ENCODE measurements around the gene ZDHHC4. TPM values are rescaled to one million over a fixed set of nuclear protein-coding genes. Genes with fewer than 3 reads are reported as not detected.

Gene ZDHHC4
- total and polyA plus RNA-seq, 2 donors (not counting 3 experiments of a cell fraction or from before 2014, with no cell fraction given) = 29.9 to 122 TPM

GRCh38 chr7:6637544-6638229, 60.4 kb downstream of the ZDHHC4 start:
- POLR2A ChIA-PET = interaction anchor here (1.0 kb wide), 1 partner anchor 48 kb away, joined by 4 read pairs; the partner anchor contains the start of gene INTS15

More at GRCh38 chr7:6637544-6638229, 60.4 kb downstream of the ZDHHC4 start:
- peak overlapping the region; percentile 57 to 94 (median 68) for H3K4me3 ChIP-seq (replicated peaks in 1 of 3; ENCODE audit: insufficient read depth in 1 of 3, low read depth in 1 of 3, low read length in 3 of 3)
- dilution Hi-C loops (cut with MboI; ENCODE audit: extremely low pct_ligation_motif_present, low sequenced_read_pairs) = no loop called here
- TF ChIP-seq CTCF (IDR thresholded peaks at IDR 0.05; ENCODE audit: extremely low read depth in 1 of 2, insufficient read depth in 1 of 2, low read depth in 1 of 2, low read length in 2 of 2) (peak; percentile 21 to 60), FOS (IDR thresholded peaks at IDR 0.05; ENCODE audit: borderline replicate concordance, insufficient read depth, low read length) (no peak)
- H3K4me2 ChIP-seq (ENCODE audit: insufficient read depth, low read length) = peak overlapping the region; percentile 64
- FAIRE-seq (no peak), DNase-seq (ENCODE audit: low read depth, low spot score) (peak; percentile 23)
- H3K36me3 ChIP-seq (ENCODE audit: control insufficient read depth in 2 of 2, extremely low read depth in 1 of 2, insufficient read depth in 2 of 2, low read length in 2 of 2) = peaks cover 2 to 15% of the 10 kb centered on the region in 2 experiments
- CTCF ChIA-PET = no interaction called here
- peak overlapping the region; percentile 62 for H2AFZ ChIP-seq (ENCODE audit: low read depth, low read length)
- no peaks in the 10 kb centered on the region for H4K20me1 ChIP-seq (replicated peaks; ENCODE audit: control insufficient read depth, extremely low read depth, insufficient read depth, low read length)
- no peaks in the 10 kb centered on the region for H3K9me3 ChIP-seq (replicated peaks; ENCODE audit: control insufficient read depth, insufficient read depth, low read length)
- H3K79me2 ChIP-seq (ENCODE audit: control insufficient read depth, insufficient read depth, low read length) = peaks cover 17% of the 10 kb centered on the region
- peaks cover 6% of the 10 kb centered on the region for H3K4me1 ChIP-seq (ENCODE audit: control insufficient read depth, extremely low read depth, insufficient read depth, low read length)
- no peak overlapping the region for H3K27ac ChIP-seq (ENCODE audit: insufficient read depth, low read depth, low read length)
- BruUV-seq (replicated peaks) = no TSS peak
- intact Hi-C loops (cut with micrococcal nuclease) = no loop called here
- no peaks in the 10 kb centered on the region for H3K9me1 ChIP-seq (replicated peaks; ENCODE audit: control insufficient read depth, extremely low read depth, insufficient read depth, low read length)
- H3K27me3 ChIP-seq (ENCODE audit: control insufficient read depth in 2 of 2, insufficient read depth in 2 of 2, low read length in 2 of 2) = no peaks in the 10 kb centered on the region
- H3K9ac ChIP-seq (replicated peaks; ENCODE audit: extremely low read depth, insufficient read depth, low read length) = peak overlapping the region; percentile 56

Other genes starting within 250 kb of the ZDHHC4 start
- gene FAM220A, start 228.5 kb upstream of the ZDHHC4 start, total RNA-seq = 16.7 and 17.1 TPM in 2 replicates
- gene FAM220A, start 228.5 kb upstream of the ZDHHC4 start, polyA plus RNA-seq = 10.0 and 12.0 TPM in 2 replicates
- gene RAC1, start 202.9 kb upstream of the ZDHHC4 start, total RNA-seq = 377 and 378 TPM in 2 replicates
- 252 and 322 TPM in 2 replicates for gene RAC1, start 202.9 kb upstream of the ZDHHC4 start, polyA plus RNA-seq
- 26.1 and 28.2 TPM in 2 replicates for gene DAGLB, start 129.5 kb upstream of the ZDHHC4 start, total RNA-seq
- gene DAGLB, start 129.5 kb upstream of the ZDHHC4 start, polyA plus RNA-seq = 31.6 and 48.2 TPM in 2 replicates
- 190 and 196 TPM in 2 replicates for gene KDELR2, start 93.3 kb upstream of the ZDHHC4 start, total RNA-seq
- gene KDELR2, start 93.3 kb upstream of the ZDHHC4 start, polyA plus RNA-seq = 191 and 199 TPM in 2 replicates
- gene GRID2IP, start 26.0 kb upstream of the ZDHHC4 start, total RNA-seq = not detected in 2 replicates
- 0.02 TPM in 1 of 2 replicates, not detected in the other for gene GRID2IP, start 26.0 kb upstream of the ZDHHC4 start, polyA plus RNA-seq
- gene INTS15, start 12.6 kb downstream of the ZDHHC4 start, total RNA-seq = 31.5 and 35.7 TPM in 2 replicates
- gene INTS15, start 12.6 kb downstream of the ZDHHC4 start, polyA plus RNA-seq = 51.3 and 51.6 TPM in 2 replicates
- 0.21 and 0.58 TPM in 2 replicates for gene ZNF853, start 38.2 kb downstream of the ZDHHC4 start, total RNA-seq
- 0.47 and 0.49 TPM in 2 replicates for gene ZNF853, start 38.2 kb downstream of the ZDHHC4 start, polyA plus RNA-seq
- 21.2 and 23.8 TPM in 2 replicates for gene ZNF316, start 59.9 kb downstream of the ZDHHC4 start, total RNA-seq
- 7.7 and 9.5 TPM in 2 replicates for gene ZNF316, start 59.9 kb downstream of the ZDHHC4 start, polyA plus RNA-seq
- 13.4 TPM in 2 replicates for gene ZNF12, start 129.5 kb downstream of the ZDHHC4 start, total RNA-seq
- 5.0 and 5.3 TPM in 2 replicates for gene ZNF12, start 129.5 kb downstream of the ZDHHC4 start, polyA plus RNA-seq
- gene RSPH10B2, start 176.6 kb downstream of the ZDHHC4 start, total RNA-seq = not detected in 2 replicates
- gene RSPH10B2, start 176.6 kb downstream of the ZDHHC4 start, polyA plus RNA-seq = not detected in 2 replicates
- 77.1 and 79.7 TPM in 2 replicates for gene CCZ1B, start 248.8 kb downstream of the ZDHHC4 start, total RNA-seq
- 13.0 and 16.3 TPM in 2 replicates for gene CCZ1B, start 248.8 kb downstream of the ZDHHC4 start, polyA plus RNA-seq

All from endothelial cell of umbilical vein (primary cell).